Colonic mucosa (tissue), 4 donors: ENCODE measurements around the gene TNKS2. TPM values are rescaled to one million over a fixed set of nuclear protein-coding genes. Genes with fewer than 3 reads are reported as not detected.

Source experiments
- DNase-seq: peaks from one replicate; pipeline ENCODE4 v3.0.0-alpha.2; 2020
- H3K27ac ChIP-seq: fragments of 200-600 bp; one replicate; pipeline ENCODE4 v1.8.0; 2021
- H3K27me3 ChIP-seq: fragments of 200-600 bp; one replicate; pipeline ENCODE4 v1.8.0; 2021
- H3K36me3 ChIP-seq: fragments of 200-600 bp; one replicate; pipeline ENCODE4 v1.8.0; 2021
- H3K4me1 ChIP-seq: fragments of 200-600 bp; one replicate; pipeline ENCODE4 v1.8.0; 2021; ENCODE audit warnings: mild to moderate bottlenecking
- H3K4me3 ChIP-seq: fragments of 200-600 bp; one replicate; pipeline ENCODE4 v1.8.0; 2021
- H3K9ac ChIP-seq, 2 donors: one replicate each; pipeline ENCODE4 v1.7.0; 2013; ENCODE audit warnings: control low read depth in 2 of 2, low read depth in 2 of 2, low read length in 2 of 2
- H3K9me3 ChIP-seq: fragments of 200-600 bp; one replicate; pipeline ENCODE4 v1.8.0; 2021
- CTCF ChIP-seq: fragments of 200-600 bp; IDR thresholded peaks from one replicate; pipeline ENCODE4 v1.8.0; 2022; ENCODE audit warnings: antibody characterized with exemption, mild to moderate bottlenecking
- intact Hi-C: fragments of 100-400 bp; cut with DNase I; formaldehyde crosslinking; loops from one replicate; pipeline ENCODE4 v1.14.1; 2022
- total RNA-seq, 2 donors: library from RNA; stranded (reverse); fragmentation: NEBNext Ultra II Directional in 1 of 2; extraction: Animal tissue kit (Norgen Biotek cat#: 25700) in 1 of 2; gene quantifications; one replicate each; pipeline ENCODE4 v1.2.1, GENCODE V29; 2021
- donor health status: healthy.
- donor health status: DM: no; HTN: no; CAD: no.
- donor health status: DM: no; HTN: no; CAD: no.

The TNKS2 gene
- total RNA-seq, 2 donors from 2014 or later = 19.3 to 34.1 TPM

GRCh38 chr10:91761721-91762120 lies 36.5 kb upstream of the TNKS2 start:
- Histone ChIP-seq H3K4me3 (no peak overlapping the region), H3K27ac (no peak overlapping the region), H3K9me3 (no peaks in the 10 kb centered on the region), H3K9ac (no peak overlapping the region), H3K36me3 (no peaks in the 10 kb centered on the region), H3K27me3 (no peaks in the 10 kb centered on the region), H3K4me1 (no peaks in the 10 kb centered on the region)
- intact Hi-C loops = no loop called here
- TF ChIP-seq CTCF = no peak
- DNase-seq = no peak

GRCh38 chr10:91762878-91763277 lies 35.3 kb upstream of the TNKS2 start:
- no peaks in the 10 kb centered on the region for H3K9me3 ChIP-seq
- H3K27ac ChIP-seq = no peak overlapping the region
- no peaks in the 10 kb centered on the region for H3K36me3 ChIP-seq
- H3K9ac ChIP-seq = no peak overlapping the region
- H3K4me1 ChIP-seq = no peaks in the 10 kb centered on the region
- H3K27me3 ChIP-seq = no peaks in the 10 kb centered on the region
- no peak for TF ChIP-seq CTCF
- no peak overlapping the region for H3K4me3 ChIP-seq
- no peak for DNase-seq
- intact Hi-C loops = no loop called here

- TF ChIP-seq CTCF = no peak
- H3K4me3 ChIP-seq = no peak overlapping the region
- no peaks in the 10 kb centered on the region for H3K27me3 ChIP-seq
- no peak overlapping the region for H3K27ac ChIP-seq
- intact Hi-C loops = no loop called here
- no peaks in the 10 kb centered on the region for H3K4me1 ChIP-seq
- no peak overlapping the region for H3K9ac ChIP-seq
- no peaks in the 10 kb centered on the region for H3K9me3 ChIP-seq
- H3K36me3 ChIP-seq = no peaks in the 10 kb centered on the region
- DNase-seq = no peak
Measured at GRCh38 chr10:91766676-91767075, 31.6 kb upstream of the TNKS2 start.

- Histone ChIP-seq H3K27me3 (no peaks in the 10 kb centered on the region), H3K27ac (no peak overlapping the region), H3K4me3 (no peak overlapping the region), H3K9ac (no peak overlapping the region), H3K4me1 (no peaks in the 10 kb centered on the region), H3K36me3 (no peaks in the 10 kb centered on the region), H3K9me3 (no peaks in the 10 kb centered on the region)
- DNase-seq = no peak
- TF ChIP-seq CTCF = no peak
- intact Hi-C loops = no loop called here
Measured at GRCh38 chr10:91768123-91768522, 30.1 kb upstream of the TNKS2 start.

- intact Hi-C loops = no loop called here
- no peak for TF ChIP-seq CTCF
- Histone ChIP-seq H3K4me3 (no peak overlapping the region), H3K9me3 (no peaks in the 10 kb centered on the region), H3K9ac (no peak overlapping the region), H3K27ac (no peak overlapping the region), H3K4me1 (no peaks in the 10 kb centered on the region), H3K36me3 (no peaks in the 10 kb centered on the region), H3K27me3 (no peaks in the 10 kb centered on the region)
- no peak for DNase-seq
Measured at GRCh38 chr10:91771907-91772306, 26.3 kb upstream of the TNKS2 start.

- no peak overlapping the region for H3K27ac ChIP-seq
- no peak overlapping the region for H3K9ac ChIP-seq
- no peak for TF ChIP-seq CTCF
- intact Hi-C loops = no loop called here
- H3K9me3 ChIP-seq = no peaks in the 10 kb centered on the region
- no peaks in the 10 kb centered on the region for H3K36me3 ChIP-seq
- no peak for DNase-seq
- no peaks in the 10 kb centered on the region for H3K27me3 ChIP-seq
- H3K4me3 ChIP-seq = no peak overlapping the region
- no peaks in the 10 kb centered on the region for H3K4me1 ChIP-seq
Measured at GRCh38 chr10:91772461-91772860, 25.8 kb upstream of the TNKS2 start.
